Neural cell (in vitro differentiated cells): ENCODE results near the gene DUOXA1.
"Not testable (repeated sequence)": the region's sequence is repeated elsewhere in the genome, so short reads cannot be mapped to it uniquely, and the experiment has no call there.

Experiments used
- EP300 ChIP-seq: fragments of 450-650 bp; conservative IDR thresholded peaks from 2 replicates; pipeline ENCODE4 v1.6.1; 2014; ENCODE audit warnings: antibody characterized with exemption, mild to moderate bottlenecking, moderate library complexity; ENCODE audit not compliant: poor library complexity, severe bottlenecking
- EZH2 ChIP-seq: fragments of 200-600, 300-800 bp; shearing (Covaris generic), sonication (generic); IDR thresholded peaks from 2 replicates; pipeline ENCODE4 v1.6.1; 2014; ENCODE audit warnings: antibody characterized with exemption, low read length, borderline replicate concordance, mild to moderate bottlenecking; ENCODE audit not compliant: insufficient read depth, poor library complexity, severe bottlenecking
- MXI1 ChIP-seq: fragments of 450-650 bp; conservative IDR thresholded peaks from 2 replicates; pipeline ENCODE4 v1.6.1; 2014; ENCODE audit warnings: antibody characterized with exemption, mild to moderate bottlenecking; ENCODE audit not compliant: poor library complexity, severe bottlenecking
- POLR2AphosphoS5 ChIP-seq: IDR thresholded peaks from 2 replicates; pipeline ENCODE4 v1.6.1; 2012
- RAD21 ChIP-seq: fragments of 450-650 bp; conservative IDR thresholded peaks from 2 replicates; pipeline ENCODE4 v1.6.1; 2014; ENCODE audit warnings: antibody characterized with exemption, mild to moderate bottlenecking, moderate library complexity
- SMC3 ChIP-seq: fragments of 450-650 bp; conservative IDR thresholded peaks from 2 replicates; pipeline ENCODE4 v1.6.1; 2014; ENCODE audit warnings: antibody characterized with exemption, mild to moderate bottlenecking, moderate library complexity; ENCODE audit not compliant: poor library complexity
- TAF1 ChIP-seq: IDR thresholded peaks from 2 replicates; pipeline ENCODE4 v1.6.1; 2012; ENCODE audit warnings: low read depth
- TF ChIP-seq, protein P1 (sequence below): fragments of 450-650 bp; IDR thresholded peaks from 2 replicates; pipeline ENCODE4 v1.5.1; 2014; ENCODE audit warnings: antibody characterized with exemption, mild to moderate bottlenecking, moderate library complexity; ENCODE audit not compliant: poor library complexity, severe bottlenecking
- TF ChIP-seq, protein P2 (sequence below): IDR thresholded peaks from 2 replicates; pipeline ENCODE4 v1.6.1; 2012; ENCODE audit warnings: borderline replicate concordance

DNA sequence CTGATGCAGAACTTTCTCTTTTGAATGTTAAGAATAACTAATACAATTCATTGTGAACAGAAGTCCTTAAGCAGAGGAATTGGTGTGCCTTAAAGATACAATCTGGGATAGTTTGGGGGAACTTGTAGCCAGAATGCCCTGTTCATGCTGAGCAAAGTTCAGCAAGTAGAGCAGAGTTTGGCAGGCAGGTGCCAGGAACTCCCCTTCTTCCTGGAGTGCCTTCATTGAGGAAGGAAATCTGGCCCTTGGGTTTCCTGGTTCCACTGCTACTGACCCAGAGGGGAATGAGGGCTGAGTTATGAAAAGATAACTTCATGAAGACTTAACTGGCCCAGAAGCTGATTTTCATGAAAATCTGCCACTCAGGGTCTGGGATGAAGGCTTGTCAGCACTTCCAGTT, 56.1 kb downstream of the DUOXA1 start:
- TF ChIP-seq EZH2, POLR2AphosphoS5, EP300, SMC3, RAD21, MXI1, TAF1: not testable (repeated sequence)
- TF ChIP-seq, protein P1, sequence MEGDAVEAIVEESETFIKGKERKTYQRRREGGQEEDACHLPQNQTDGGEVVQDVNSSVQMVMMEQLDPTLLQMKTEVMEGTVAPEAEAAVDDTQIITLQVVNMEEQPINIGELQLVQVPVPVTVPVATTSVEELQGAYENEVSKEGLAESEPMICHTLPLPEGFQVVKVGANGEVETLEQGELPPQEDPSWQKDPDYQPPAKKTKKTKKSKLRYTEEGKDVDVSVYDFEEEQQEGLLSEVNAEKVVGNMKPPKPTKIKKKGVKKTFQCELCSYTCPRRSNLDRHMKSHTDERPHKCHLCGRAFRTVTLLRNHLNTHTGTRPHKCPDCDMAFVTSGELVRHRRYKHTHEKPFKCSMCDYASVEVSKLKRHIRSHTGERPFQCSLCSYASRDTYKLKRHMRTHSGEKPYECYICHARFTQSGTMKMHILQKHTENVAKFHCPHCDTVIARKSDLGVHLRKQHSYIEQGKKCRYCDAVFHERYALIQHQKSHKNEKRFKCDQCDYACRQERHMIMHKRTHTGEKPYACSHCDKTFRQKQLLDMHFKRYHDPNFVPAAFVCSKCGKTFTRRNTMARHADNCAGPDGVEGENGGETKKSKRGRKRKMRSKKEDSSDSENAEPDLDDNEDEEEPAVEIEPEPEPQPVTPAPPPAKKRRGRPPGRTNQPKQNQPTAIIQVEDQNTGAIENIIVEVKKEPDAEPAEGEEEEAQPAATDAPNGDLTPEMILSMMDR: not testable (repeated sequence)
- TF ChIP-seq, protein P2, sequence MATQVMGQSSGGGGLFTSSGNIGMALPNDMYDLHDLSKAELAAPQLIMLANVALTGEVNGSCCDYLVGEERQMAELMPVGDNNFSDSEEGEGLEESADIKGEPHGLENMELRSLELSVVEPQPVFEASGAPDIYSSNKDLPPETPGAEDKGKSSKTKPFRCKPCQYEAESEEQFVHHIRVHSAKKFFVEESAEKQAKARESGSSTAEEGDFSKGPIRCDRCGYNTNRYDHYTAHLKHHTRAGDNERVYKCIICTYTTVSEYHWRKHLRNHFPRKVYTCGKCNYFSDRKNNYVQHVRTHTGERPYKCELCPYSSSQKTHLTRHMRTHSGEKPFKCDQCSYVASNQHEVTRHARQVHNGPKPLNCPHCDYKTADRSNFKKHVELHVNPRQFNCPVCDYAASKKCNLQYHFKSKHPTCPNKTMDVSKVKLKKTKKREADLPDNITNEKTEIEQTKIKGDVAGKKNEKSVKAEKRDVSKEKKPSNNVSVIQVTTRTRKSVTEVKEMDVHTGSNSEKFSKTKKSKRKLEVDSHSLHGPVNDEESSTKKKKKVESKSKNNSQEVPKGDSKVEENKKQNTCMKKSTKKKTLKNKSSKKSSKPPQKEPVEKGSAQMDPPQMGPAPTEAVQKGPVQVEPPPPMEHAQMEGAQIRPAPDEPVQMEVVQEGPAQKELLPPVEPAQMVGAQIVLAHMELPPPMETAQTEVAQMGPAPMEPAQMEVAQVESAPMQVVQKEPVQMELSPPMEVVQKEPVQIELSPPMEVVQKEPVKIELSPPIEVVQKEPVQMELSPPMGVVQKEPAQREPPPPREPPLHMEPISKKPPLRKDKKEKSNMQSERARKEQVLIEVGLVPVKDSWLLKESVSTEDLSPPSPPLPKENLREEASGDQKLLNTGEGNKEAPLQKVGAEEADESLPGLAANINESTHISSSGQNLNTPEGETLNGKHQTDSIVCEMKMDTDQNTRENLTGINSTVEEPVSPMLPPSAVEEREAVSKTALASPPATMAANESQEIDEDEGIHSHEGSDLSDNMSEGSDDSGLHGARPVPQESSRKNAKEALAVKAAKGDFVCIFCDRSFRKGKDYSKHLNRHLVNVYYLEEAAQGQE: not testable (repeated sequence)
